Renal cortical epithelial cell (primary cell): ENCODE data around the gene GALK2. TPM values are rescaled to one million over a fixed set of nuclear protein-coding genes. Genes with fewer than 3 reads are reported as not detected.
A peak's percentile ranks its signal among the peaks of the same experiment; 100 is the strongest.

Experiments
- DNase-seq: peaks from one replicate; pipeline ENCODE4 v3.0.0-alpha.2; 2011; ENCODE audit warnings: low read depth
- total RNA-seq: library from RNA; depleted of rRNA; stranded (reverse); fragments of >200 nt; gene quantifications from 2 replicates; pipeline ENCODE4 v1.2.3, GENCODE V29; 2014

GALK2 gene
- 52.4 and 62.3 TPM in 2 replicates for total RNA-seq

GRCh38 chr15:49169880-49170597 lies at the start of gene GALK2:
TSS of gene GALK2 (plus strand) at chr15:49170247. CDS start at chr15:49170323, 76 bp downstream.
- peak; percentile 88 for DNase-seq

GRCh38 chr15:49120832-49121231 lies 49.2 kb upstream of the GALK2 start:
- DNase-seq, result no peak

GRCh38 chr15:49121901-49122300 lies 48.1 kb upstream of the GALK2 start:
- DNase-seq, result no peak

GRCh38 chr15:49122541-49123062 lies 47.4 kb upstream of the GALK2 start:
- peak; percentile 23 for DNase-seq

DNA sequence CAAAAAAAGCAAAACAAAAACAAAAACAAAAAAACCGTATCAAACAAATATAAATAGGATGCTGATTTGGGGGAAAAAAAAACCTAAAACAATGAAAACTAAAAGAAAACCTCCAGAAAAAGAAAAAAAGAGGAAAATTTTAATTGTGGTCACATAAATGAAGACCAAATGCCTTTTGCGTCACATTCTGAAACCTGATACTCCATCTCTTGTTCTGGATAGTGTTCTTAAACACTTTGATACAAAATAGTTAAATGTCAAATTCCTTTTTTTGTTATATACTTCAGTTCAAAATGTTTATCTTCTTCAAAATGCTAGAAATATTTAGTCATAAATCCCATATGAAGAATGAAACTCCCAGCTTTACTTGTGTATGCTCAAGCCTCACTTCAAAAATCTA lies 45.7 kb upstream of the GALK2 start:
- DNase-seq, result no peak

DNA sequence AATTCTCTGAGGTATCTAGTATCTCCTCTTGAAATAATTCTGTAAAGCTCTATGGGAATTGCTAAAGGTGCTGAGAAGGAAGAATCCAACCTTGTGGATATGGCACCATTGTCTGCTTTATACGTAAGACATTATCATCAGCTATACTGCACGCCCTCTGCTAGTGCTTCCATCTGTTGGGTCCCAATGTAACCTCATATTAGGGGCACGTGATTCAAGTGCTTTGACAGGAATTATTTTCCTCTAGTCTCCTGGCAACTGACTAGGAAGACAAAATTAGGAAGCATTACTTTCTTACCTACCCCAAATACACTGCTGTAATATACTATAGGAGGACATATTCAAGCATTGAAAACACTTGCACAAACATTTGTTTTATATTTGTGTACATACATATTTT lies 38.6 kb upstream of the GALK2 start:
- no peak for DNase-seq

DNA sequence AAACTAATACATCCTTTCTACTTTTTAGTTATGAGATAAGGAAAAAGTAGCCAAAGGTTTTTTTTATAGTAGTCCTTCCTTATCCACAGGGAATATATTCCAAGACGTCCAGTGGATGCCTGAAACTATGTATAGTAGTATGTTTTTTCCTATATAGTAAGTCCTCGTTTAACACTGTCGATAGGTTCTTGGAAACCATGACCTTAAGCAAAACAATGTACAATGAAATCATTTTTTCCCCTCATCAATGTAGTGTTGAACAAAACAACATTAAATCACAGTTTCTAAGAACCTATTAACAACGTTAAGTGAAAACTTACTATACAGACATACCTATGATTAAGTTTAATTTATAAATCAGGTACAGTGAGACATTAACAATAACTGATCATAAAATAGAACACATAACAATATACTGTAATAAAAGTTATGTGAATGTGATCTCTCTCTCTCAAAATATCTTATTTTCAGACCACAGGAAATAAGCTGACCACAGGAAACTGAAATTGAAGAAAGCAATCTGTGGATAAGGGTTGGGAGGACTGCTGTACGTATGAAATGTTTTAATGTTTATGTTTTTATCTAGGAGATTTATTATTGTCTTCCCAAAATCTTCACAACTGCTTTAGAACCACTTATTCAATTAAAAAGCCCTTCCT lies 35.2 kb upstream of the GALK2 start:
- no peak for DNase-seq

DNA sequence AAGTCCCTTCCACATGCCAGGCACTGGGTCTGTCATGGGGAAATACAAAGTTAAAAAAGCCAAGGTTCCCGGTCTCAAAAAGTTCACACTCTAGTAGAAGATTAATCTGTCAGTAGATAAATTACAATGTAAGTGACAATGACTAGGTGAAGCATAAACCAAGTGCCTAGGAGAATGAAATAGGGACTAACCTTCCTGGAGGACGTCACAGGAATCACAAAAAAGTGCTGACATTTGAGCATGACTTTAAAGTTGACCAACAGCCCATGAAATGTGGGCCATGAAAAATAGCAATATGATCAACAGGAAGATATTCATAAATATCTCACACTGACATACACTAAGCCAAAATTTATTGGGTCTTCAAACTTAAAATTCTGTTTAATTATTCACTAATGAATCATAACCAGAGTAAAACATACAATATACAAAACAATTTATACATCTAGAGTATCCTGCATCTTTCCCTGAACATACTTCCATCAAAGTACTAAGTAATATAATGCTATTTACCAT lies 34.6 kb upstream of the GALK2 start:
- DNase-seq, result peak; percentile 50

GRCh38 chr15:49135911-49136310 lies 34.1 kb upstream of the GALK2 start:
- peak; percentile 92 for DNase-seq

- DNase-seq, result peak; percentile 36
Observed at GRCh38 chr15:49137861-49138260, 32.2 kb upstream of the GALK2 start.

DNA sequence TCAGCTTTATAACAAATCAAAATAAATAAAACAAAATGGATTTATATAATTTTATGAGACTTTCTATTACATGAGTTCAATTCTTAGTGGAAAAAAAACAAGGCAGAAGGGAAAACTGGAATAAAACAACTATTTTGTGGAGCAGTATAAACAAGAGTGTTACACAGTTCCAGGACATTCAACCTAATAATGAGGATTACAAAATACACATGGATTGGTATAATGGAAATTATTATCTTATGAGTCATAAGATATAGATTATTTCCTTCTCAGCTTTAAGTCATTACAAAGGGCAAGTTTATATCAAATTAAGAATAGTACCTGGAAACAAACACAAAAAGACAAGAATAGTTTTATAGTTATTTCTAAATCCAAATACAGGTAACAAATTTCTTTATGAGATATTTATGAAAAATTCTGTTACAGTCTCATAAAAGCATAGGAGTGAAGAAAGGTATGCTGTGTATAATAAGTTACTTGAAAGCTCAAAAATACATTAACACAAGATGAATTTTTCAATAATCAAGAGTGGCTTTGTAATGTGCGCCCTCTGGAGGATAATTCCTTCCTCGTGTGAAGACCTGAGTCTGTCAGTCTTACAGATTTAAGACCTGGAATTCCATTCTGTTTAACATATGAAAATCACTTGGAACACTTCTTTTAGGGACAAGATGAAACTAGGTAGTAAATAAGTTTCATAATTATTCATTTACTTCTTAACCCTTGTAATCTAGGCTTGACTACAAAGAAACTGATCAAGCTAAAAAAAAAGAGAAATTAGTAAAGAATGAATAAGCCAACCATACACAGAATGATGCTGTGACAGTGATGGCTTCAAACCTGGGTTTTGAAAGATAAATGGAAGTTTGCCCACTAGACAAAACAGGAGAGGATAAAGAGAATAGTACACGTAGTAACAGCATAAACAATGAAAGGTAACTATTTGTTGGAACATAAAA lies 24.1 kb upstream of the GALK2 start:
- peak; percentile 72 for DNase-seq

DNA sequence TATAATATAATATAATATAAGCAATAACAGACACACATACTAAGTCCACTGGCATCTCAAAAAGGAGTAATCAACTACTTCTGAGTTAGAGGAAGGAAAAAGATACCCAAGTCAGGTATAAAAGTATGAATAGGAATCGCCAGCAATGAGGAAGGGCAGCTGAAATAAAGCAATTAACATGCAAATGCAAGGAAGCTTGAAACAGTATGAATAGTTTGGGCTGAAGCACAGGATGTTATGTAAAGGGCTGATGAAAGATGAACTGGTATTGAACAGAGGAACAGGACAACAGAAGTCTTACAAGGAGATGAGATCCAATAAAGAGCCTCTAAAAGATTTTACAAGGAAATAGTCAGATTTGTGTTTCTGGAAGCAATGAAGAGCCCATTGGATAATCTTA lies 21.7 kb upstream of the GALK2 start:
- DNase-seq, result no peak

- DNase-seq, result no peak
Observed at GRCh38 chr15:49148727-49149126, 21.3 kb upstream of the GALK2 start.

DNA sequence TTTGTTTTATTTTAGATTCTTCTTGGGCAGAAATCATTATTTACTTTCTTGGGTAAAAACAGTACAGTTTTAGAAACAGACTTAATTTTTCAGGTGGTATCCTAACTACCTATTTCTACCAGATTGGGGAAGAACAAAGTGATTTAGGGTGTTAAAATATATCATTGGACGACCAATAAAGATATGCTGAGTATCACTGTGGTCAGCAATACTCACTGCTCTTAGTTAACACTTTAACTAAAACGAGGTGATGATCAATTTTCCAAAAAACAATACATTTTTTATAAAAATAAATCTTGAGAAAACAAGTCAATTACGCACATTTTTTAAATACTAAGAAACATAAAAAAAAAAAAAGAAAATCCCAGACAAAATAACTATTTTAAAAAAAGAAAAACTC lies 18.2 kb upstream of the GALK2 start:
- DNase-seq, result no peak

DNA sequence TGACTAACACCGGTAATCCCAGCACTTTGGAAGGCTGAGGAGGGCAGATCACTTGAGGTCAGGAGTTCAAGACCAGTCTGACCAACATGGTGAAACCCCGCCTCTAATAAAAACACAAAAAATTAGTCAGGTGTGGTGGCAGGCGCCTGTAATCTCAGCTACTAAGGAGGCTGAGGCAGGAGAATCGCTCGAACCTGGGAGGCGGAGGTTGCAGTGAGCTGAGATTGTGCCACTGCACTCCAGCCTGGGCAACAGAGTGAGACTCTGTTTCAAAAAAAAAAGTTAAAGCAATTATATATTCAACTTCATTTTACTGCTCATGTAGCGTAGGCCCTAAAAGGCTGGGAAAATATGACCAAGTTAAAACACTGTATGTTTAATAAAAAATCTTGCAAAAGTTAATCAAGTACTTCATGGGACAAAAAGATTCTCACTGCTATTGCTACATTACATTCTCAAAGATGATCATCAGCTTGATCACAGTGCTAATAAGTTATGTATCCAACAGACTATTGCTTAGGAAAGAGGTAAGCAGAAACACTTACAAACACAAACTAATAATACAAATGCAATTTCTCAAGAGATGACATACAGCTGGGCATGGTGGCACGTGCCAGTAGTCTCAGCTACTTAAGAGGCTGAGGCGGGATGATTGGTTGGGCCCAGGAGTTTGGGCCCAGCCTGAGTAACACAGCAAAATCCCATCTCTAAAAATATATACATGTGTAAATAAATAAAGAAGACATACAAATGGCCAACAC lies 17.3 kb upstream of the GALK2 start:
- DNase-seq, result no peak

DNA sequence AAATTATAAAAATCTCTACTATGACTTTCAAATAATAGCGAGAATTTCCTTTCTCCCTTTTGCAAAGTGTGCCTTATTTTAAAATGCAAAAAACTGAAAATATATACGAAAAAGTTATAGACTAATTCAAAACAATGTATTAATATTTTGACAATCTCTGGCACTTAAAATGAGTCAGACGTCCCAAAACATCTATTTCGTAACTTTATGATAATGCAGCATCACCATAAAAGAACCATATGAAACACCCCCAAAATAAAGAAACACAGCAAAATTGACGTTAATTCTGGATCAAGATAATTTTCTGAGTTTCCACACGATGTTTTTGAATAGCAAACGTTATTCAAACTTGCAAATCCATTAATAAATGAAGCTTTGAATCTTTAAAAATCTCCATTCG lies 15.7 kb upstream of the GALK2 start:
- DNase-seq, result no peak

DNA sequence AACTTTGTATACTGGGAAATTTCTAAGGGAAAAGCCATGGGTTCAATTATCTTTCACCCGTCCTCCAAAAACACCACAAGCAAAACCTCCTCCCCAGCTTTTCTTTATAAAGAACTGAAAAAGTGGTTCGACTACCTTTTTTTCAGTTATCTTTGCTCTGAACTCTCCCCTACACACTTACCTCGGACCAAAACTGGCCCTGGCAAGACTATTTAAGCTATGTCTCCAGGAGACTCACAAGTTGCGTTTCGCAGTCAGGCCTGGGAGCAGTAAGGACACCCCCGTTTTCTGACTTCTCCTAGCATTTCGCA lies 15.3 kb upstream of the GALK2 start:
- DNase-seq, result no peak

- DNase-seq, result peak; percentile 99
Observed at GRCh38 chr15:49155110-49155833, 14.8 kb upstream of the GALK2 start, which contains the start of gene COPS2. TSS of gene COPS2 (minus strand) at chr15:49155599. CDS start at chr15:49155578, 21 bp downstream.

DNA sequence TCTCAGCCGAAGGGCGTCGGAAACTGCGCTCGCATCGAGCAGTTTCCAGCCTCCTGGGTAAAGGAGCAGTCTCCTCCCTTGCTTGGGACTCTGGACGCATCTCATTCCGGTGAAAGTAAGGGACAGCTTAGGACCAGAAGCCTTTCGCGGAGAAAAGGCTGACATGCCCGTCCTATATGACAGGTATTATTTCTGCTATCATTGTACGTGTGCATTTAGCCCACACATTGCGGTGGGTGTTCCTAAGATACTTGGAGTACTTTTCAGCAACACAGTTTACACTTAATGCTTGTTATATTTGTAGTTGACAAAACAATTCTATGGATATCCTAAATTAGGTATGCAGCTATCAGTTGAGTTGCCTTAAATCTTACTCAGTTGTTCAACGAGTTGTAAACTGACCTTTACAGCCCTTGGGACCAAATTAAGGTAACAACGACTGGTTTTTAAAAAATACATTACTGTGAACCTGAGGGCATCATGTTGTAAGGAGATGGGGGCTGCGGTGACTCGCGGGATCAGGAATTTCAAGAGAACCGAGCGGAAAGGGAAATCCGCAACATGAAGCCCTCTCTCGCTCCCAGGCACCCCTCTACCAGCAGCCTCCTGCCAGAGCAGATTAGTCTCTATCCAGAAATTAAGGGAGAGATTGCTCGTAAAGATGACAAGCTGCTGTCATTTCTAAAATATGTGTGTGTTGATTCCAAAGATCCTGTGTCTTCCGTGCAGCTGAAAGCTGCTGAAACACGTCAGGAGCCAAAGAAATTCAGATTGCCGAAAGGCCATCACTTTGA lies 14.0 kb upstream of the GALK2 start:
- DNase-seq, result no peak

- DNase-seq, result no peak
Observed at GRCh38 chr15:49163678-49164077, 6.4 kb upstream of the GALK2 start.
